ENCODE data around the gene NFKB2.

DNA sequence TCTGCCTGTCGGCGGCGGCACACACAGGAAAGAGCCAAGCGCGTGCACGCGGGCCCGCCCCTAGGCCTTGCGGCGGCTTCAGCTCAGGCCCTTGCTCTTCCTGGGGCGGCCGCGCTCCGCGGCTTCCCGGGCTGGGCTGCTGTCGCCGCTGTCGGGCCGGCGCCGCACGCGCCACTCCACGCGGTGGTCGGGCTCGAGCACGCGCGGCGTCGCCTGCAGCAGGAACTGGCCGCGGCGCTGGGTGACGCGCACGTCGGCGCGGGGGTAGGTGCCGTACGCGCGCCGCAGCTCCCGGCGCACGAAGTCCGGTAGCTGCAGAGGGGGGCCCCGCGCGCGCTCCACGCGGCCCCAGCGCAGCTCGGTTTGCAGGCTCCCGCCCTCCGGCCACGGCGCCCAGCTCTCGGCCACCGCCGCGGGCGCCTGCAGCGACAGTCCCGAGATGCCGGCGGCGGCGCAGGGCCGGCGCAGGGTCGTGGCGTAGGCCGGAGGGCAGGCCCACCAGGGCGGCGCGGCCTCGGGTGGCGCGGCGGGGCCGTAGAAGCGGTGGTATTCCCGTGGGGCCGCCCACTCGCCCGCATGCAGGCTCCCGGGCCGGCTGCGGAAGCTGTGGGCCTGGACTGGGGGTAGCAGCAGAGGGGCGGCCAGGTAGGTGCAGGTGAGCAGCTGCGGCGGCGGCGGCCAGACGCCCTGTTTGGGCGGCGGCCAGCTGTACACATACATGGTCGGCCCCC, 55.0 kb downstream of the NFKB2 start:
- TF ChIP-seq, protein P1, sequence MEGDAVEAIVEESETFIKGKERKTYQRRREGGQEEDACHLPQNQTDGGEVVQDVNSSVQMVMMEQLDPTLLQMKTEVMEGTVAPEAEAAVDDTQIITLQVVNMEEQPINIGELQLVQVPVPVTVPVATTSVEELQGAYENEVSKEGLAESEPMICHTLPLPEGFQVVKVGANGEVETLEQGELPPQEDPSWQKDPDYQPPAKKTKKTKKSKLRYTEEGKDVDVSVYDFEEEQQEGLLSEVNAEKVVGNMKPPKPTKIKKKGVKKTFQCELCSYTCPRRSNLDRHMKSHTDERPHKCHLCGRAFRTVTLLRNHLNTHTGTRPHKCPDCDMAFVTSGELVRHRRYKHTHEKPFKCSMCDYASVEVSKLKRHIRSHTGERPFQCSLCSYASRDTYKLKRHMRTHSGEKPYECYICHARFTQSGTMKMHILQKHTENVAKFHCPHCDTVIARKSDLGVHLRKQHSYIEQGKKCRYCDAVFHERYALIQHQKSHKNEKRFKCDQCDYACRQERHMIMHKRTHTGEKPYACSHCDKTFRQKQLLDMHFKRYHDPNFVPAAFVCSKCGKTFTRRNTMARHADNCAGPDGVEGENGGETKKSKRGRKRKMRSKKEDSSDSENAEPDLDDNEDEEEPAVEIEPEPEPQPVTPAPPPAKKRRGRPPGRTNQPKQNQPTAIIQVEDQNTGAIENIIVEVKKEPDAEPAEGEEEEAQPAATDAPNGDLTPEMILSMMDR (conservative IDR thresholded peaks at IDR 0.05 in 1 of 2, IDR thresholded peaks at IDR 0.05 in 1 of 2; ENCODE audit: low read depth in 1 of 2, low read length in 2 of 2): no peak
- TF ChIP-seq EZH2 (IDR thresholded peaks at IDR 0.05; ENCODE audit: low read length, missing control alignments): no peak

Data from fibroblast of lung (primary cell).